NT2/D1 (cell line): ENCODE results near the gene EPB41L2.

Source experiments
- SUZ12 ChIP-seq: IDR thresholded peaks from 2 replicates; pipeline ENCODE4 v1.6.1; 2011; ENCODE audit not compliant: insufficient read length, insufficient read depth; ENCODE audit errors: extremely low read depth
- YY1 ChIP-seq: IDR thresholded peaks from 2 replicates; pipeline ENCODE4 v1.6.1; 2011; ENCODE audit not compliant: insufficient read length, insufficient read depth
- ZNF274 ChIP-seq: IDR thresholded peaks from 2 replicates; pipeline ENCODE4 v1.6.1; 2011; ENCODE audit warnings: mild to moderate bottlenecking, low read depth, low read length

GRCh38 chr6:131009790-131010189 lies 53.3 kb downstream of the EPB41L2 start:
- no peak for TF ChIP-seq SUZ12
- TF ChIP-seq ZNF274, result no peak
- TF ChIP-seq YY1, result no peak
